ENCODE measurements around the gene LILRA5.
"Not testable (repeated sequence)": the region's sequence is repeated elsewhere in the genome, so short reads cannot be mapped to it uniquely, and the experiment has no call there.

LILRA5 gene

DNA sequence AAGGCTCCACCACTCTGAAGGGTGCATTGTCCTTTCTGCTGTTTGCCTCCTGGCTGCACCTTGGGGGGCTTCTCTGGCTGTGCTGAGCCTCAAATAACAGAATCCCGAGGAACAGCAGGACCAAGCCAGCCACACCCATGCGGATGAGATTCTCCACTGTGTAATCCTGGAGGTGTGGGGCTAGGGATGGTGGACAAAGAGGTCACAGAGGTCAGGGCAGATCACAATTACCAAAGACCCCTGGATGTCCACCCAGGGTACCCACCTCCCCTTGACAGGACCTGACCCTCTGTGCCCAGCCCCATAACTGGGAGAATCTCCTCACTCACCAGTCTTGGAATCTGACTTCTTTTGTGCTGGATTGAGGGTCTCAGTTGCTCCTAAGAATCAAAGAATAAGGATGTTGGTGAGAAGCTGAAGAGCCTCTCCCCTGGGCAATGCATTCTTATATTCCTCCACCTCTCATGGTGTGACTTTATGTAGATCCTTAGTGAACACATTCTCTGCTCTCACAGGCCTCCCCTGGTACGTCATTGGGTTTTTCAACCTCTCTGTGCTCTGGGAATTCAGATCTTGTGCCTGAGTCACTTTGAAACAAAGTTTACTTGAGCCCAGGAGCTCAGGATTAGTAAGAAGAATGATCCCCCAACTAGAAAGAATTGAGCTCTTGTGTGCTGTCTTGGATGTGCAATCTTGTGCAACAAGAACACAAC is 20.8 kb upstream of the LILRA5 start:
- DNase-seq, result no peak

DNA sequence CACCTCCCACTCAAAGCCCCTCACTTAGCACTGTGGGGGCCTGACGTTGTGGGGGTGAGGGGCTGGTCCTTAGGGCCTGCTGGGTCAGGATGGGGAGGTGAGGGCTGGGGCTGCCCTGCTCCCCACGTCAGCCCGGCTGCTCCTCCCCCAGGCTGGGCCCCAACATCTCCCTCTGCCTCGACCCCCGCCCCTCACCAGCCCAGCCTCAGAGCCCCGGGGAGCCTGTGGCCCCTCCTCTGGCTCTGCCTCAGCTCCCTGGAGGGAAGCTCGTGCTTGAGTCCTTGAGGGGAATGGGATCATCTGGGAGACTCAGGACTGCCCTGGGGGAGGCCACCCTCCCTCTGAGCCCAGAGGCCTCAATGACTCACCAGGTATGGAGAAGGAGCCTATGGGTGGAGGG is 19.2 kb upstream of the LILRA5 start:
- DNase-seq, result no peak

- DNase-seq, result no peak
These were observed 18.7 kb upstream of the LILRA5 start for GRCh38 chr19:54331626-54332025.

DNA sequence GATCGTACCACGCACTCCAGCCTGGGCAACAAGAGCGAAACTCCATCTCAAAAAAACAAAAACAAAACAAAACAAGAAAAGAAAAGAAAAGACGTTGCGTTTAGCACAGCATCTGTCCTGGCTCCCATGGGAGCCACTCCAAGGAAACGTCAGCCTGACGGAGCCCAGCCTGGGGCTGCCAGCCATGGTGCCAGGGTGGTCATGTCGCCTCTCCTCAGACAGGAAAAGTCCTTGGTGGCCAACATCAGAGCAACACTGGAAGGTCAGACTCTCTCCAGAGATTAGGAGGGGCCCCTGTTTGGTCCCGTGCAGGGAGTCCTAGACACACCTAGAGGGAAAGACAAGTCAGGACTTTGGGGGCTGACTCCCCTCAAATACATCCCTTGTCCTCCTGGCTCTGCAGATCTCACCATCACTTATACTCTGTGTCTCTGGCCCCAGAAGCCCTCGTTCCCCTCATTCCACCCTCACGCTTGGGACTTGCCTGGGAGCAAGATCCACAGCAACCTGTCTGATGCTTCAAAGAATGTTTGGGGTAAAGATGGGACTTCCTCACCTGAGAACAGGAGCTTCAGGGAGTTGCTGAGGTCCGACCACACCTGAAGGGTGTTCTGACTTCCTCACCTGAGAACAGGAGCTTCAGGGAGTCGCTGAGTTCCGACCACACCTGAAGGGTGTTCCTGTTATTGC is 16.7 kb upstream of the LILRA5 start:
- no peak for DNase-seq

DNA sequence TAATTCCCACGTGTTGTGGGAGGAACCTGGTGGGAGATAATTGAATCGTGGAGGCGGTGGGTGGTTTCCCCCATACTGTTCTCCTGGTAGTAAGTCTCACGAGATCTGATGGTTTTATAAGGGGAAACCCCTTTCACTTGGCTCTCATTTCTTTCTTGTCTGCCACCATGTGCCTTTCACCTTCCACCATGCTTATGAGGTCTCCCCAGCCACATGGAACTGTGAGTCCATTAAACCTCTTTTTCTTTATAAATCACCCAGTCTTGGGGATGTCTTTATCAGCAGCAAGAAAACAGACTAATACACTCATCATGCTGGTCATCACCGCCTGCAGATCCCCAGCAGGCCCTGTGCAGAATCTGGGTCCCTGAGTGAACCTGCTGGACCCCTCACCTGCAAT is 15.8 kb upstream of the LILRA5 start:
- not testable (repeated sequence) for DNase-seq

DNA sequence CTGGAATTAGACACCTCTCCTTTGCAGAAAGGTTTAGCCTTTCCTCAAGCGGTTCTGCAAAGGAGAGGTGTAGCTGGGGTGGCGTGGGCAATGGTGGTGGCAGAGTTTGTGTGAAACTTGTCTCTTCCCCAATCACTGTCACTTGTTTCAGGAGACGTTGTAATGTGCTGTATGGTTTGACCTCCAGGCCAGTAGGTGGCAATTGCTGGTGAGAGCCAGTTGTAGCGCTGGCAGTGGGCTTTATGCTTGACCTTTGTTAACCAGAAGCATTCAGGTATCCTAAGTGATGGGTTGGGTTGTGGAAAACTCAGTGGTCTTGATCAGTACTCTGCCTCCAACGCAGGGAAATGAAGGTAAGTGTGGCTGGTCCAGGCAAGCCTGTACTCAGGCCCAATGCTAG is 12.7 kb upstream of the LILRA5 start:
- DNase-seq, result no peak

DNA sequence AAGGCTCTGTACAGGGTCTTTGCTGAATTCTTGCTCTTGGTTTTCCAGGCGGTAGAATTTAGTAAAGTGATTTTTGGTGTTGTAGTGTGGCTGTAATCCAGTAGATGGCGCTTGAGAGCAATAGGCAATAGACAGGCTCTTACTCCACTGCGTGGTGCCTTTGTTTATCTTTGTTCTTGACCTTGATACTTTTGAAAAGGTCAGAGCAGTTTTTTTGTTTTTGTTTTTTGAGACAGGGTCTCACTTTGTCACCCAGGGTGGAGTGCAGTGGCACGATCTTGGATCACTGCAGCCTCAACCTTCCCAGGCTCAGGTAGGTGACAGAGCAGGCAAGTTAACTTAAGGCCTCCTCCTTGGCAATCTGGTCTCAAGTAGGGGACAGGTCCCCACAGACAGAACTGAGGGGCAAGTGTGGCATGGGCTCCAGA is 12.2 kb upstream of the LILRA5 start:
- peak; percentile 15 for DNase-seq

DNA sequence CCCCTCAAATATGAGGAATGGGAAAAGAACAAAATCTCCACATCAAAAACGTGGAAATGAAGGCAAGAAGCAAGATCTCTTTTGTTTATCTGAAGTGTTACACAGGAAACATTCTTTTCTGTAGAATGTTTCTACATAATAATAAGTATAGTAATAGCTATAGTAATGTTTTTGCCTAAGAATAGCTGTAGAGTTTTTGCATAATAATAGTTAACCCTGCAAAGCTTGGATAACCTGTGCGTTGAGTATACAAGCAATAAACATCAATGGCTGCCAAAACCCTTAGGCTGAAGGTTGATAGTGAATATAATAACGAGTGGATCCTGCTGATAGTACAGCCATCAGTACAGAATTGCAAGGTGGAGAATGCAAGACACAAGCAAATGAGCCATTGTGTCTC is 11.1 kb upstream of the LILRA5 start:
- no peak for DNase-seq

- DNase-seq, result not testable (repeated sequence)
These were observed 10.0 kb upstream of the LILRA5 start for GRCh38 chr19:54322934-54323333.

DNA sequence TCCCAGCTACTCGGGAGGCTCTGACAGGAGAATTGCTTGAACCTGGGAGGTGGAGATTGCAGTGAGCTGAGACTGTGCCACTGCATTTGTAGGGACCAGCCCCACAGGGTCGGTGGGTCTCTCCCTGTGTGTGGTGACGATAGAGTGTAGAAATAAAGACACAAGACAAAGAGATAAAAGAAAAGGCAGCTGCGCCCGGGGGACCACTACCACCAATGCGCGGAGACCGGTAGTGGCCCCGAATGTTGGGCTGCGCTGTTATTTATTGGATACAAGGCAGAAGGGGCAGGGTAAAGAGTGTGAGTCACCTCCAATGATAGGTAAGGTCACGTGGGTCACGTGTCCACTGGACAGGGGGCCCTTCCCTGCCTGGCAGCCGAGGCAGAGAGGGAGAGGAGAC is 9.3 kb upstream of the LILRA5 start:
- not testable (repeated sequence) for DNase-seq

GRCh38 chr19:54319892-54320670 is 7.1 kb upstream of the LILRA5 start:
- DNase-seq, result no peak

DNA sequence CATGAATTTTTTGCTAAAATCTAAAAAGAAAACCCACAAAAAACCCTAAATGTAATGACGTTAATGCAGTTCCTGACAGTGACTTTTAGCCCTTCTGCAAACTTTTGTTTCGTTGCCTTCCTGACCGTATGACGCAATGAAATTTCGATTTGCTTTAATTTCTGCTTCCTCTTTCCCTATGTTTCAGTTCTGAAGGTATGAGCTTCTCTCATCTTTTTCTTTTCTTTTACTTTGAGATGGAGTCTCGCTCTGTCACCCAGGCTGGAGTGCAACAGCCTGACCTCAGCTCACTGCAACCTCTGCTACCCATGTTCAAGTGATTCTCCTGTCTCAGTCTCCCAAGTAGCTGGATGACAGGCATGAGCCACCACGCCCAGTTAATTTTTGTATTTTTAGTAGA is 6.1 kb upstream of the LILRA5 start:
- no peak for DNase-seq

DNA sequence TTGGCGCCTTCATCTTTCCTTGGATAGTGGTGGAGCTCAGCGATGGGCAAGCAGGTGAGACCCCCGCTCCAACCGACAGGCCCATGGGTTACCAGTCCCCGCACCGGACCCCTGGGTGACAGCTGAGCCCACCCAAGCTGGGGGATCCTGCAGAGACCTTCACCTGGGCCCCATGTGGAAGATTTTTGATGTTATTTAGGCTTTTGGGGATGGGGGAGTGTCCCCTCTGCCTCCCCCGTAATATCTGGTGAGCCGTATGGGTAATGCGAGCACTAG is 4.9 kb upstream of the LILRA5 start:
- no peak for DNase-seq

DNA sequence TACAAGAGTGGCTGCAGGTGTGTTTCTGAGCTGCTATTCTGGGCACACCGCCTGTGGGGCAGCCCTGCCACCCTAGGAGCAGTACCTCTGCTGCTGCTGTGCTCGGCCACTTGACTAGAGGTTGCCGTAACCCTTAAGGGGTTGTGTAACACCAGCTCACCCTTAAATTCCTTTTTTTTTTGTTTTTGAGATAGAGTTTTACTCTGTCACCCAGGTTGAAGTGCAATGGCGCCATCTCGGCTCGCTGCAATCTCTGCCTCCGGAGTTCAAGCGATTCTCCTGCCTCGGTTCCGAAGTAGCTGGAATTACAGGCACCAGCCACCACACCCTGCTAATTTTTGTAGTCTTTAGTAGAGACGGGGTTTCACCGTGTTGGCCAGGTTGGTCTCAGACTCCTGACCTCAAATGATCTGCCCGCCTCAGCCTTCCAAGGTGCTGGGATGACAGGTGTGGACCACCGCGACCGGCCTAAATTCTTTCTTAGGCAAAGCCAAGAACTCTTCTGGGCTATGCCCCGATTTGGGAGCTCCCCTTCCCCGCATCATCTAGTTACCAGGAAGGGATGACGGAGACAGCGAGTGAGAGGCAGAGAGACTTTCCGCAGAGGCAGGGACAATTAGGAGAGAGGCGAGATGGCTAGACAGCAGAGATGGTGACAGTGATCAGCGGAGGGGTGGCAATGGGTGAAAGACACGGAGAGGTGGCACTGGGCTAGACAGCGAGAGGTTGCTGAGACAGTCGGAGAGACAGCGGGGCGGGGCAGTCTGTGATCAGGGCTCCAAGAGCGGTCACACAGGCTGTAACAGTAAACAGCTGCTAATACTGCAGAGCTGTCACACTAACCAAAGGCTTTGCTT is 4.4 kb upstream of the LILRA5 start:
- no peak for DNase-seq

DNA sequence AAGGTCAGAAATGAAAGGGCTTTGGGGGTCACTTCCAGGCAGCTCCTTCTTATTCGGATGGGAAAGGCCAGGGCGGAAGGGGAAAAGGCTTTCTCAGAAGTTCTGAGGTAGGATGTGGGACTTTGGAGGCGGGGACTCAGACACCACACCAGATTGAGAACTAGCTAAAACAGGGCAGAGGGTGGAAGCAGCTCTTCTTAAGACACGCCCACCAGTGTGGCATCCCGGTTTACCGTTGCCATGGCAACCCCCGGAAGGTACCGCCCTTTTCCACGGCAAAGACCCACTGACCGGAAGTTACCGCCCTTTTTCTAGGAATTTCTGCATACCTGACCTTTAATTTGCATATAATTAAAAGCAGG is 3.8 kb upstream of the LILRA5 start:
- no peak for DNase-seq

DNA sequence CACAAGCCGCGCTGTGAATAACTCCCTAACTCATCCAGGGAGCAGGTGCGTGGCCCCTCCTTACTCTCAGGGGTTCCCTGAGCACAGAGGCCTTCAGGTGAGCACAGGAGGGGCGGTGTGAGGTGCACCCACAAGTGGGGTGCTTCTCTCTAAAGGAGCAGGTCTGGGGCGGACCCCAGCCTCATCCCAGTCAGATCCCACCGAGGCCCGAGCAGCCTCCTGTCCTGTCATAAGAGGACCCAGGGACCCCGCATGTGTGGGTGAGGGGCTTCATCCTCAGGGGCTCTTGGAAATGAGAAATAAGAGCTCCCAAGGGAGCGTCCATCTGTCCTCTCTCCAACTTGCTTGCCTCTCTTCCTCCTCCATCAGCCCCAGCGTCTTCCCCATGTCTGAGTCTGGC is 3.0 kb upstream of the LILRA5 start:
- DNase-seq, result no peak

GRCh38 chr19:54312011-54312410 is 955 bp downstream of the LILRA5 start:
- no peak for DNase-seq

DNA sequence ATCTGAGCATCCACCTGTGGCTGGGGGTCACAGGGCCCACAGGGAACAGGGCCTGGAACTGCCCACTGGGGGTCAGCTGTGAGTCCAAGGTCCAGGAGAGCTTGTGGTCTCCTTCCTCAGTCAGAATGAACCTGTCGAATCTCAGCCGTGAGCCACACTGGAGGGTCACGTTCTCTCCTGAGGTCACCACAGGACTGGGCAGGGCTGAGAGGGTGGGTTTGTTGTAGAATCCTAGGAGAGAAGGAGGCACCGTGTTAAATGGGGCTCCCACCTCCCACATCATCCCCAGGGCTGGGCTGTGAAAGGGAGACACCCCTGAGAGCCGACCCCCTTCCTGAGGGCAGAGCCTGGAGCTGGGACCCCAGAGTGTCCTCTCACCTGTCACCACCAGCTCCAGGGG is 1.5 kb downstream of the LILRA5 start:
- DNase-seq, result no peak

- DNase-seq, result no peak
These were observed 2.4 kb downstream of the LILRA5 start for GRCh38 chr19:54310543-54310942.

DNA sequence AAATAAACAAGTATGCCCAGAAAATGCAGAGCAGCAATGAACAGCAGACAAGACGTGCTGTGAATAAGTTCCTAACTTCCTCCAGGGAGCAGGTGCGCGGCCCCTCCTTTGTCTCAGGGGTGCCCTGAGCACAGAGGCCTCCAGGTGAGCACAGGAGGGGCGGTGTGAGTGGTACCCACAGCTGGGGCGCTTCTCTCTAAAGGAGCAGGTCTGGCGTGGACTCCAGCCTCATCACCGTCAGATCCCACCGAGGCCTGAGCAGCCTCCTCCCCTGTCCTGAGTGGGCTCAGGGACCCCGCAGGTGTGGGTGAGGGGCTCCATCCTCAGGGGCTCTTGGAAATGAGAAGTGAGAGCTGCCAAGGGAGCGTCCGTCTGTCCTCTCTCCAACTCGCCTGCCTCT is 3.2 kb downstream of the LILRA5 start:
- DNase-seq, result no peak

DNA sequence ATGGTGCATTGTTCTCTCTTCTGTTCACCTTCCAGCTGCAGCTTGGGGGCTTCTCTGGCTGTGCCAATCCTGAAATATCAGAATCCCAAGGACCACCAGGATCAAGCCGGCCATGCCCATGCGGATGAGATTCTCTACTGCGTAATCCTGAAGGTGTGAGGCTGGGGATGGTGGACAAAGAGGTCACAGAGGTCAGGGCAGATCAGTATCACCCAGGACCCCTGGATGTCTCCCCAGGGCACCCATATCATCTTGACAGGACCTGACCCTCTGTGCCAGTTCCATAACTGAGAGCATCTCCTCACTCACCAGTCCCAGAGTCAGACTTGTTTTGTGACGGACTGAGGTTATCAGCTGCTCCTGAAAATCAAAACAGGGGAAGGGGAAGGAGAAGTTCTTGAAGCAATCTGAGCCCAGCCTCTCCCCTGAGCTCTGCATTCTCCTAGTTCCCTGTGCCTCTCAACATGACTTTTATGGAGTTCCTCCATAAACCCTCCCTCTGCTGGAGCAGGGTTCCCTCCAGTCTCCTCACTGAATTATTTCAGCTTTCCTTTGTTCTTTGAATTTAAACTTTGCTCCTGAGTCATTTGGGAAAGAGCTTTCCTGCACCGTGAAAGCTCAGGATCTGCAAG is 5.5 kb downstream of the LILRA5 start:
- no peak for DNase-seq

DNA sequence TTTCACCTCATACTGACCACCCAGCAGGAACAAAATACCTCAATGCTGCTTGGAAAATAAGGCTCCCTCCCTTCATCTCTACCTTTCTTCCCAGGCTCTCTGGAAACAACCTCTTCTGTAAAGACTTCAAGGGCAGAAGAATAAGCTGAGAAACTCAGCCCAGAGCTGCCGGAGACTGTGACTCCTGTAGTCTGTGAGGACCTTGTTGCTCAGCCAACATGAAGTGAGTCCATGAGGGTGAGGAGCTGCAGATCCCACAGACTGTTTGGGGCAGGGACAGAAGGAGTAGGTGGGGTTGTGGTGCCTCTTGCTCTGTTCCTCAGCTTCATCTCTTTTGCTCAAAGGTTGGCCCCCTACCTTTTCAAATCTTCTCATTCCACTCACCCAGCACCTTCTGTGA is 7.8 kb downstream of the LILRA5 start:
- DNase-seq, result no peak

GRCh38 chr19:54302257-54302656 is 10.7 kb downstream of the LILRA5 start:
- DNase-seq, result no peak
